GM12873 (cell line): ENCODE data around the gene UBE2A.

Source experiments
- CTCF ChIP-seq: IDR thresholded peaks from 2 replicates; pipeline ENCODE4 v1.5.1; 2012; ENCODE audit warnings: low read depth, mild to moderate bottlenecking, moderate library complexity, low read length, control low read depth; ENCODE audit not compliant: insufficient read depth; ENCODE audit errors: missing control alignments

Gene UBE2A

GRCh38 chrX:119574394-119575266 is at the start of gene UBE2A:
TSS of gene UBE2A (plus strand) at chrX:119574563. CDS start at chrX:119574712, 149 bp downstream.
- TF ChIP-seq CTCF, result no peak

- no peak for TF ChIP-seq CTCF
Observed at GRCh38 chrX:119529345-119530276, 44.8 kb upstream of the UBE2A start.

DNA sequence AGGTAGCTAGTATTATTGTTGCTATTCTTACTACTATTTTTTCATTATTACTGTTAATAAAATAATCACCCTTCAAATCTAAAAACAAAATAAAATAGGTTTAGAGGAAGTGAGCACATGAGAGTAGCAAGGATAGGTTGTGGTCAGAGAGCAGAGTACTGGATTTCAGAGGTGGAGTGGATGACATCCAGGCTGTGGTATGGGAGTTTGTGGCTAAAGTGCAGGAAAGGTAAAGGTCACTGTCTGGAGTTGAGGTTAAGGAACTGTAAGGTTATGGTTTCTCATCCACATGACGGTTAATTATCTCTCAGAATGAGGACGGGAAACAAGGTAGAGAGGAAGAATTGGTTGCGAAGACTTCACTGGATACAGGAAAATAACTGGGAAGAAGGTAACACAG is 36.9 kb upstream of the UBE2A start:
- TF ChIP-seq CTCF, result no peak

GRCh38 chrX:119539872-119540271 is 34.5 kb upstream of the UBE2A start:
- TF ChIP-seq CTCF, result peak; percentile 28

DNA sequence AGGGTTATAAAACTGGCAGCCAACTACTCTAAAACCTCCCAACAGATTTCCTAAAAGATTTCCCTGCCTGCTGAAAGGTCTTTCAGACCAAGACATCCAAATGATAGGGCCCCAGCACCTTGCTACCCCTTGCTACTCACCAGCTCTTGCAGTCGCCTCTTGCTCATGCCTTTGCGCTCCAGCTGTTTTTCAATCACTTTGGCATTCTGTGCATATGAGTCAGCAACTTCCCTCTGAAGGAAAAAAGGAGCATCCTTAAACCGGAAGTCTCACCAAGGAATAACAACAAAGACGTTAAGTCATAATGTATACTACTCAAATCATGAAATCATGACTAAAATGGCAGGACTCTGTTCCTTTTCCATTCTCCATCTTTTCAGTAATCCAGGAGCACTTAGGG is 33.2 kb upstream of the UBE2A start:
- TF ChIP-seq CTCF, result no peak

DNA sequence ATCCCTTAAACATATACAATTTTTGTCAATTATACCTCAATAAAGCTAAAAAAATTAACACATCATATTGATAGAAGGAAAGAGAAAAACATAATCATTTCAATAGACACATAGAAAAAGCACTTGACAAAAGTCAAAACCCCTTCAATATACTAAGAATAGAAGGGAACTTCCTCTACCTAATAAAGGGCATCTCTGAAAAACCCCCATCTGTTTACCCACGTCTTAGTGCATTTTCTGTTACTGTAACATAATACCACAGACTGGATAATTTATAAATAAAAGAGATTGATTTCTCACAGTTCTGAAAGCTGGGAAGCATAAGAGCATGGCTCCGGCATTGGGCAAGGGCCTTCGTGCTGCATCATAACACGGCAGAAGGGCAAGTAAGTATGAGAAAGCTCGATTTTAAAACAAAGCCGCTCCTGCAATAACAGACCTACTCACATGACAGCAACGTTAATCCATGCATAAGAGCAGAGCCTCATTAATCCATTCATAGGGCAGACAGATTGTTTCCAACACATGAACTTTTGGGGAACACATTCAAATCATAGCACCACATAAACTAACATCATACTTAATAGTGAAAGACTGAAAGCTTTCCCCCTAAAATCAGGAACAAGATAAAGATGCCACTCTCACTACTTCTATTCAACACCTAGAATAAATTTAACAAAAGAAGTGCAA is 24.9 kb upstream of the UBE2A start:
- no peak for TF ChIP-seq CTCF
